B cell (primary cell): ENCODE data around the gene ATP11A. TPM values are rescaled to one million over a fixed set of nuclear protein-coding genes. Genes with fewer than 3 reads are reported as not detected.

ENCODE experiments used
- ATAC-seq: fragments of 200-7000 bp; cut with Tn5 transposase; one replicate; pipeline ENCODE4 v1.10.0; 2021; ENCODE audit warnings: low read depth, mild to moderate bottlenecking, moderate number of reproducible peaks, moderate library complexity
- CTCF ChIA-PET: fragments of 350-600 bp; sonication (Branson Sonifier 250); formaldehyde crosslinking; loops from one replicate; lab custom pipeline; 2021; ENCODE audit warnings: antibody characterized with exemption, inconsistent platforms; lab: Charles Lee
- POLR2A ChIA-PET: fragments of 350-600 bp; sonication (Branson Sonifier 250); formaldehyde crosslinking; loops from one replicate; lab custom pipeline; 2021; ENCODE audit warnings: antibody characterized with exemption; lab: Charles Lee
- DNase-seq: peaks from one replicate; pipeline ENCODE4 v3.0.0; 2013
- H2AFZ ChIP-seq: 2 replicates; pipeline ENCODE4 v1.6.1; 2012; ENCODE audit warnings: mild to moderate bottlenecking, low read depth, low read length; ENCODE audit not compliant: insufficient read depth, poor library complexity, severe bottlenecking
- H3K27ac ChIP-seq, 2 donors: 1 replicate in 1 of 2; 2 replicates in 1 of 2; pipeline ENCODE4 v1.5.1; 2012 to 2013; ENCODE audit warnings: low read length in 2 of 2, mild to moderate bottlenecking in 2 of 2, moderate library complexity in 1 of 2
- H3K27me3 ChIP-seq, 4 experiments: fragments of 200-600 bp in 1 of 4; sonication (generic) in 1 of 4; replicated peaks in 1 of 4; 1 replicate in 2 of 4; 2 replicates in 2 of 4; pipeline versions ENCODE4 v1.6.1 to v1.7.0; 2013 to 2016; ENCODE audit warnings: low read length in 3 of 4, mild to moderate bottlenecking in 2 of 4, mixed read lengths in 1 of 4, moderate library complexity in 1 of 4; ENCODE audit not compliant: insufficient read depth in 4 of 4, control insufficient read depth in 3 of 4; ENCODE audit errors: control extremely low read depth in 1 of 4
- H3K36me3 ChIP-seq, 2 experiments: replicated peaks in 1 of 2; 1 replicate in 1 of 2; 2 replicates in 1 of 2; pipeline versions ENCODE4 v1.6.1 to v1.7.1; 2013; ENCODE audit warnings: low read length in 1 of 2; ENCODE audit not compliant: insufficient read depth in 2 of 2, control insufficient read depth in 1 of 2; ENCODE audit errors: control extremely low read depth in 1 of 2, extremely low read depth in 1 of 2
- H3K4me1 ChIP-seq, 2 donors: fragments of 200-600 bp in 1 of 2; sonication (generic) in 1 of 2; 1 replicate in 1 of 2; 2 replicates in 1 of 2; pipeline versions ENCODE4 v1.5.1 to v1.6.1; 2013 to 2017; ENCODE audit warnings: low read length in 2 of 2; ENCODE audit not compliant: control insufficient read depth in 2 of 2, insufficient read depth in 2 of 2
- H3K4me2 ChIP-seq: replicated peaks from 2 replicates; pipeline ENCODE3; 2012; ENCODE audit warnings: mild to moderate bottlenecking, low read depth, low read length; ENCODE audit not compliant: poor library complexity, severe bottlenecking
- H3K4me3 ChIP-seq, 5 experiments: fragments of 200-600 bp in 1 of 5; sonication (generic) in 1 of 5; 1 replicate in 3 of 5; 2 replicates in 2 of 5; pipeline versions ENCODE4 v1.5.1 to v1.7.0; 2011 to 2016; ENCODE audit warnings: low read length in 4 of 5, mild to moderate bottlenecking in 4 of 5, low read depth in 2 of 5, control low read depth in 1 of 5, moderate library complexity in 1 of 5; ENCODE audit not compliant: insufficient read depth in 1 of 5; ENCODE audit errors: control extremely low read depth in 1 of 5, extremely low read depth in 1 of 5
- H3K79me2 ChIP-seq: fragments of 200-600 bp; sonication (generic); one replicate; pipeline ENCODE4 v1.6.0; 2016; ENCODE audit warnings: low read length; ENCODE audit not compliant: control insufficient read depth, insufficient read depth
- H3K9ac ChIP-seq: fragments of 200-600 bp; sonication (generic); 2 replicates; pipeline ENCODE4 v1.6.1; 2017; ENCODE audit warnings: mild to moderate bottlenecking, low read length, moderate library complexity
- H3K9me3 ChIP-seq, 3 donors: one replicate each; pipeline versions ENCODE4 v1.6.1 to v1.7.1; 2013; ENCODE audit warnings: low read length in 2 of 3; ENCODE audit not compliant: control insufficient read depth in 2 of 3, insufficient read depth in 1 of 3; ENCODE audit errors: control extremely low read depth in 1 of 3
- H4K20me1 ChIP-seq: 2 replicates; pipeline ENCODE4 v1.6.0; 2012; ENCODE audit warnings: mild to moderate bottlenecking, low read length; ENCODE audit not compliant: insufficient read depth, control insufficient read depth, poor library complexity, severe bottlenecking
- H3K27ac Mint-ChIP-seq: one replicate; pipeline ENCODE4 v1.8.0; 2021; ENCODE audit warnings: mixed read lengths
- H3K27me3 Mint-ChIP-seq: one replicate; pipeline ENCODE4 v1.8.0; 2021; ENCODE audit warnings: mixed read lengths
- H3K4me1 Mint-ChIP-seq: one replicate; pipeline ENCODE4 v1.8.0; 2021; ENCODE audit warnings: mixed read lengths
- H3K4me3 Mint-ChIP-seq: one replicate; pipeline ENCODE4 v1.8.0; 2021; ENCODE audit warnings: mixed read lengths
- H3K9me3 Mint-ChIP-seq: one replicate; pipeline ENCODE4 v1.8.0; 2022; ENCODE audit warnings: mixed read lengths; ENCODE audit not compliant: insufficient read depth
- EZH2 ChIP-seq: IDR thresholded peaks from 2 replicates; pipeline ENCODE4 v1.6.1; 2012; ENCODE audit warnings: borderline replicate concordance, low read depth, mild to moderate bottlenecking, moderate library complexity, low read length; ENCODE audit not compliant: insufficient read depth, poor library complexity, severe bottlenecking
- WGBS: methylation state at CpG from one replicate; pipeline ENCODE4 v1.1.5; 2013; ENCODE audit warnings: missing lambda C conversion rate; ENCODE audit not compliant: insufficient coverage; 5-methylcytosine and 5-hydroxymethylcytosine counted together
- intact Hi-C: fragments of 100-400 bp; cut with micrococcal nuclease; formaldehyde crosslinking; loops from one replicate; pipeline ENCODE4 v1.10.0; 2022
- polyA plus RNA-seq: library from polyadenylated mRNA; depleted of rRNA; stranded (reverse); fragments of >200 nt; gene quantifications from 2 replicates; pipeline ENCODE4 v1.2.3, GENCODE V29; 2012
- total RNA-seq, 2 donors: library from RNA; stranded (reverse); fragments of 120-200 nt in 1 of 2; gene quantifications; 1 replicate in 1 of 2; 2 replicates in 1 of 2; pipeline versions ENCODE4 v1.2.3 to v1.2.4, GENCODE V29; 2013 to 2022
- TF ChIP-seq, protein P1 (sequence below): fragments of 200-600 bp; IDR thresholded peaks from one replicate; pipeline ENCODE4 v1.8.0; 2022; ENCODE audit warnings: antibody characterized with exemption, mild to moderate bottlenecking

The ATP11A gene
- total and polyA plus RNA-seq, 2 donors (not counting 1 experiment from before 2014, with no cell fraction given), result 36.9 to 60.3 TPM

DNA sequence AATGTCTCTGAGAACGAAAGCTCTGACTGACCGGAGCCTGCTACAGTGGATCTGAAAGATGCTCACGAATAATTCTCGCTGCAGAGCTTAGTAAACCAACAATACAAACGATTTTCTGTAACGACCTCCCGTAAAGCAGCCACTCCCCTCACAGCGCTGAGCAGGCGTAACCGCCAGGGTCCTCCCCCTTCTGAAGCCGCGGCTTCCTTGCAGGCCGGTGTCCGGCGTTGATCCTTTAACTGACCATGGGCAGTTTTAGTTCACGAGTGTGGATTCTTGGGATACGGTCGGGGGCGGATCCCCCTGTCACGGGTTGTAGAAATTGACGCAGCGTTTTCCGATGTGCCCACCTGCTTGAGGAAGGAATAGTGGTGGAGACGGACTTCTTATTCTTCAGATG is 75.9 kb downstream of the ATP11A start:
- Mint-ChIP-seq H3K27ac (no peak overlapping the region), H3K27me3 (no peaks in the 10 kb centered on the region), H3K9me3 (no peaks in the 10 kb centered on the region), H3K4me1 (peaks cover 22% of the 10 kb centered on the region), H3K4me3 (no peak overlapping the region)
- CTCF ChIA-PET, result no interaction called here
- POLR2A ChIA-PET, result no interaction called here
- H3K4me1 ChIP-seq, result peaks cover 14 to 19% of the 10 kb centered on the region in 2 donors
- ATAC-seq, result no peak
- TF ChIP-seq, protein P1, sequence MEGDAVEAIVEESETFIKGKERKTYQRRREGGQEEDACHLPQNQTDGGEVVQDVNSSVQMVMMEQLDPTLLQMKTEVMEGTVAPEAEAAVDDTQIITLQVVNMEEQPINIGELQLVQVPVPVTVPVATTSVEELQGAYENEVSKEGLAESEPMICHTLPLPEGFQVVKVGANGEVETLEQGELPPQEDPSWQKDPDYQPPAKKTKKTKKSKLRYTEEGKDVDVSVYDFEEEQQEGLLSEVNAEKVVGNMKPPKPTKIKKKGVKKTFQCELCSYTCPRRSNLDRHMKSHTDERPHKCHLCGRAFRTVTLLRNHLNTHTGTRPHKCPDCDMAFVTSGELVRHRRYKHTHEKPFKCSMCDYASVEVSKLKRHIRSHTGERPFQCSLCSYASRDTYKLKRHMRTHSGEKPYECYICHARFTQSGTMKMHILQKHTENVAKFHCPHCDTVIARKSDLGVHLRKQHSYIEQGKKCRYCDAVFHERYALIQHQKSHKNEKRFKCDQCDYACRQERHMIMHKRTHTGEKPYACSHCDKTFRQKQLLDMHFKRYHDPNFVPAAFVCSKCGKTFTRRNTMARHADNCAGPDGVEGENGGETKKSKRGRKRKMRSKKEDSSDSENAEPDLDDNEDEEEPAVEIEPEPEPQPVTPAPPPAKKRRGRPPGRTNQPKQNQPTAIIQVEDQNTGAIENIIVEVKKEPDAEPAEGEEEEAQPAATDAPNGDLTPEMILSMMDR, result no peak
- no peak for TF ChIP-seq EZH2
- no peak overlapping the region for H3K27ac ChIP-seq
- H2AFZ ChIP-seq, result no peak overlapping the region
- WGBS, result 94% methylated on average over 21 of the region's 24 CpGs
- H4K20me1 ChIP-seq, result no peaks in the 10 kb centered on the region
- H3K9ac ChIP-seq, result no peak overlapping the region
- no peak for DNase-seq
- H3K4me3 ChIP-seq, result no peak overlapping the region
- H3K27me3 ChIP-seq, result no peaks in the 10 kb centered on the region
- no peak overlapping the region for H3K4me2 ChIP-seq
- H3K9me3 ChIP-seq, result no peaks in the 10 kb centered on the region
- peaks cover 11% of the 10 kb centered on the region for H3K79me2 ChIP-seq
- no peaks in the 10 kb centered on the region for H3K36me3 ChIP-seq
- intact Hi-C loops, result no loop called here

- Mint-ChIP-seq H3K27ac (peak overlapping the region; percentile 20), H3K4me1 (peaks cover 22% of the 10 kb centered on the region), H3K4me3 (no peak overlapping the region), H3K9me3 (no peaks in the 10 kb centered on the region), H3K27me3 (no peaks in the 10 kb centered on the region)
- no peak overlapping the region for H3K27ac ChIP-seq
- WGBS, result 67% methylated on average over 4 of the region's 6 CpGs
- H3K9me3 ChIP-seq, result no peaks in the 10 kb centered on the region
- H3K4me3 ChIP-seq, result no peak overlapping the region
- no peak overlapping the region for H3K9ac ChIP-seq
- ChIA-PET CTCF (no interaction called here), POLR2A (no interaction called here)
- no peaks in the 10 kb centered on the region for H3K27me3 ChIP-seq
- H2AFZ ChIP-seq, result no peak overlapping the region
- no peak for ATAC-seq
- DNase-seq, result no peak
- H3K36me3 ChIP-seq, result no peaks in the 10 kb centered on the region
- H3K79me2 ChIP-seq, result peaks cover 14% of the 10 kb centered on the region
- no peak overlapping the region for H3K4me2 ChIP-seq
- intact Hi-C loops, result no loop called here
- peaks cover 14 to 19% of the 10 kb centered on the region in 2 donors for H3K4me1 ChIP-seq
- no peaks in the 10 kb centered on the region for H4K20me1 ChIP-seq
- TF ChIP-seq, protein P1, result no peak
- no peak for TF ChIP-seq EZH2
These were observed 76.5 kb downstream of the ATP11A start for GRCh38 chr13:112766336-112766735.
